ENCODE data around the gene ACAP3. TPM values are rescaled to one million over a fixed set of nuclear protein-coding genes. Genes with fewer than 3 reads are reported as not detected.

ACAP3 gene
- total and polyA plus RNA-seq, 10 of the 15 experiments (the other 5 are each of a cell fraction or from before 2014, with no cell fraction given), result 0.05 to 34.2 (median 7.1) TPM

- FAIRE-seq (no peak), ATAC-seq (no peak), DNase-seq (ENCODE audit: low read depth, low spot score) (no peak)
- Histone ChIP-seq H3K9ac (ENCODE audit: control insufficient read depth, insufficient read depth, low read length) (no peak overlapping the region), H3K4me1 (ENCODE audit: control insufficient read depth, insufficient read depth, low read length) (no peaks in the 10 kb centered on the region), H2AFZ (ENCODE audit: control insufficient read depth, low read depth, low read length) (no peak overlapping the region), H3K79me2 (ENCODE audit: control insufficient read depth, insufficient read depth, low read length) (peaks cover 6% of the 10 kb centered on the region), H3K9me3 (replicated peaks; ENCODE audit: control insufficient read depth, insufficient read depth, low read length) (no peaks in the 10 kb centered on the region), H3K4me3 (no peak overlapping the region), H3K27me3 (replicated peaks in 1 of 2; ENCODE audit: control insufficient read depth in 2 of 2, insufficient read depth in 2 of 2, low read length in 1 of 2) (no peaks in the 10 kb centered on the region), H3K4me2 (ENCODE audit: control insufficient read depth, insufficient read depth) (no peak overlapping the region), H3K27ac (ENCODE audit: control insufficient read depth, insufficient read depth) (no peak overlapping the region), H3K36me3 (ENCODE audit: control insufficient read depth in 2 of 2, insufficient read depth in 2 of 2, low read length in 1 of 2) (peaks cover 3 to 34% of the 10 kb centered on the region in 2 experiments; a peak in 3 of 4 replicates), H4K20me1 (ENCODE audit: control insufficient read depth, insufficient read depth) (no peaks in the 10 kb centered on the region)
- ChIA-PET RAD21 (ENCODE audit: unreplicated experiment) (no interaction called here), CTCF (no interaction called here), SMC1A (ENCODE audit: uncharacterized antibody, unreplicated experiment) (no interaction called here), POLR2A (no interaction called here)
- in situ Hi-C loops (cut with MboI) (no loop called here), intact Hi-C loops (cut with micrococcal nuclease; ENCODE audit: unreplicated experiment) (no loop called here)
- 90% methylated on average over 49 of the region's 49 CpGs for WGBS (ENCODE audit: insufficient coverage, insufficient replicate concordance, low lambda C conversion rate, missing lambda C conversion rate)
- TSS peak; percentile 45 for BruUV-seq (replicated peaks)
- no peak for TF ChIP-seq E4F1 (IDR thresholded peaks at IDR 0.05; ENCODE audit: borderline replicate concordance, partially characterized antibody)
- TF ChIP-seq PBX3 (IDR thresholded peaks at IDR 0.05; ENCODE audit: insufficient replicate concordance, low read depth, low read length), result no peak
- TF ChIP-seq POLR2AphosphoS2 (IDR thresholded peaks at IDR 0.05; ENCODE audit: low read depth, low read length), result 0 out of 2 replicates have a peak, but pooled peaks have one; percentile 16
- peak; percentile 37 for TF ChIP-seq POLR2A (IDR thresholded peaks at IDR 0.05; ENCODE audit: low read depth, low read length)
- peak; percentile 51; the same call in 1 of the 2 replicates for TF ChIP-seq POLR2AphosphoS5 (IDR thresholded peaks at IDR 0.05; ENCODE audit: low read length)
Observed at GRCh38 chr1:1312450-1313314, 5.0 kb upstream of the ACAP3 start.
